ENCODE measurements around the gene SLC46A1. TPM values are rescaled to one million over a fixed set of nuclear protein-coding genes. Genes with fewer than 3 reads are reported as not detected.

SLC46A1 gene
- total and polyA plus RNA-seq, 9 of the 15 experiments (the other 6 are each of a cell fraction or from before 2014, with no cell fraction given), result 0.24 to 5.5 (median 3.1) TPM

DNA sequence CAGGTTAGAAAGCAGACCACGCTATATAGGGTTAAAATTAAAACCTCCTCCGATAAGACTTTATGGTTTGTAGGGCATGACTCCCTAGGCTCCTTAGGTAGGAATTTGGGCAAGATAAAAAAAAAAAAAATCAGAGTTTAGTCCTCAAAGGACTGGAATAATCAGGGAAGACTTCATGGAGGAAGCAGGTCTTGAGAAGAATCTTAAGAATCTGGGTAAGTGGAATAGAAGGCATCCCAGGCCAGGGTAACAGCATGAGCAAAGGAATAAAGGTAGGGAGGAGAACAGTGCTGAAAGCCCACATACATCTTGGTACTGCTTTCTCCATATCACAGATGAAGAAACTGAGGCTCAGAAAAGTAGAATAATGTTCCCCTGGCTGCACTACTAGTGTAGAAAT is 15.4 kb downstream of the SLC46A1 start (continued):
- TF ChIP-seq, protein P1, sequence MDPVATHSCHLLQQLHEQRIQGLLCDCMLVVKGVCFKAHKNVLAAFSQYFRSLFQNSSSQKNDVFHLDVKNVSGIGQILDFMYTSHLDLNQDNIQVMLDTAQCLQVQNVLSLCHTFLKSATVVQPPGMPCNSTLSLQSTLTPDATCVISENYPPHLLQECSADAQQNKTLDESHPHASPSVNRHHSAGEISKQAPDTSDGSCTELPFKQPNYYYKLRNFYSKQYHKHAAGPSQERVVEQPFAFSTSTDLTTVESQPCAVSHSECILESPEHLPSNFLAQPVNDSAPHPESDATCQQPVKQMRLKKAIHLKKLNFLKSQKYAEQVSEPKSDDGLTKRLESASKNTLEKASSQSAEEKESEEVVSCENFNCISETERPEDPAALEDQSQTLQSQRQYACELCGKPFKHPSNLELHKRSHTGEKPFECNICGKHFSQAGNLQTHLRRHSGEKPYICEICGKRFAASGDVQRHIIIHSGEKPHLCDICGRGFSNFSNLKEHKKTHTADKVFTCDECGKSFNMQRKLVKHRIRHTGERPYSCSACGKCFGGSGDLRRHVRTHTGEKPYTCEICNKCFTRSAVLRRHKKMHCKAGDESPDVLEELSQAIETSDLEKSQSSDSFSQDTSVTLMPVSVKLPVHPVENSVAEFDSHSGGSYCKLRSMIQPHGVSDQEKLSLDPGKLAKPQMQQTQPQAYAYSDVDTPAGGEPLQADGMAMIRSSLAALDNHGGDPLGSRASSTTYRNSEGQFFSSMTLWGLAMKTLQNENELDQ (CRISPR knock-in tag; IDR thresholded peaks at IDR 0.05; ENCODE audit: borderline replicate concordance), result no peak
- TF ChIP-seq RBM25 (IDR thresholded peaks at IDR 0.05; ENCODE audit: low read depth, low read length, severe bottlenecking) (peak; percentile 36), NFIC (IDR thresholded peaks at IDR 0.05) (no peak)

DNA sequence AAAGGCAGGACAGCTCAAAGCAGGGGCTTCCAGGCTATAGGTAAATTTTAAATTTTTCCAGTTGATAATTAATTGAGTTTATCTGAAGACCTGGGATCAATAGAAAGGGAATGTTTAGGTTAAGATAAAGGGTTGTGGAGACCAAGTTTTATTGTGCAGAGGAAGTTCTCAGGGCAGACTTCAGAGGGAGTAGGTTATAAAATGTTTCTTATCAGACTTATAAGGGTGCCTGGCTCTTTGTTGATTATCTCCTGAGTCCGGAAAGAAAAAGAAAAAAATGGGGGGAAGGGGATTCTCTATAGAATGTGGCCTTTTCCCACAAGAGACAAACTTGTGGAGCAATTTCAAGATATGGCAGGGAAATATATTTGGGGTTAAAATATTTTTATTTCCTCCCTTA is 15.9 kb downstream of the SLC46A1 start:
- ChIA-PET POLR2A (interaction anchor here (0.9 to 2.1 kb wide), 2 partner anchors 10 to 24 kb away, joined by 3 to 8 read pairs; no protein-coding TSS in a partner anchor), CTCF (ENCODE audit: low intra/inter-chr PET ratio) (no interaction called here)
- H3K79me2 ChIP-seq (ENCODE audit: control insufficient read depth, insufficient read depth, low read length), result no peaks in the 10 kb centered on the region
- no peaks in the 10 kb centered on the region for H3K36me3 ChIP-seq (ENCODE audit: control insufficient read depth, insufficient read depth, low read length)
- 0% methylated on average over 1 of the region's 1 CpG for WGBS (ENCODE audit: insufficient coverage, low coverage, missing lambda C conversion rate)
- no peaks in the 10 kb centered on the region for H3K9me3 ChIP-seq (replicated peaks; ENCODE audit: control insufficient read depth, insufficient read depth, low read depth, low read length)
- H3K4me3 ChIP-seq, result no peak overlapping the region
- no peak for DNase-seq (ENCODE audit: extremely low read depth in 1 of 4, low spot score in 3 of 4)
- H3K27ac ChIP-seq (ENCODE audit: extremely low read depth, low read depth, low read length), result no peak overlapping the region
- peaks cover 9 to 11% of the 10 kb centered on the region in 2 experiments; a peak in 3 of 5 replicates for H3K4me1 ChIP-seq (replicated peaks in 1 of 2; ENCODE audit: control insufficient read depth in 2 of 2, insufficient read depth in 2 of 2, low read length in 2 of 2)
- H4K20me1 ChIP-seq (replicated peaks; ENCODE audit: control insufficient read depth, insufficient read depth, low read length), result no peaks in the 10 kb centered on the region
- no peak overlapping the region for H2AFZ ChIP-seq (ENCODE audit: low read depth, low read length)
- no TSS peak for BruUV-seq (replicated peaks)
- no peak for ATAC-seq
- in situ Hi-C loops (cut with MboI), result no loop called here
- intact Hi-C loops (cut with micrococcal nuclease), result no loop called here
- peaks cover 0 to 15% of the 10 kb centered on the region in 2 experiments; a peak in 2 of 5 replicates for H3K27me3 ChIP-seq (ENCODE audit: control insufficient read depth in 2 of 2, insufficient read depth in 2 of 2, low read length in 2 of 2)
- no peak overlapping the region for H3K4me2 ChIP-seq (ENCODE audit: insufficient read depth, low read length)
- H3K9ac ChIP-seq (ENCODE audit: insufficient read depth in 1 of 2, low read depth in 2 of 2, low read length in 2 of 2), result no peak overlapping the region
- no peak for FAIRE-seq
- H3K9me1 ChIP-seq (ENCODE audit: control insufficient read depth, insufficient read depth, low read length), result no peaks in the 10 kb centered on the region
- TF ChIP-seq ZEB2 (IDR thresholded peaks at IDR 0.05), result no peak
- TF ChIP-seq ARID1B (IDR thresholded peaks at IDR 0.05), result peak; percentile 70
- TF ChIP-seq DPF2 (IDR thresholded peaks at IDR 0.05), result 0 out of 2 replicates have a peak, but pooled peaks have one; percentile 37
- no peak for TF ChIP-seq ZFP30 (CRISPR knock-in tag; IDR thresholded peaks at IDR 0.05; ENCODE audit: borderline replicate concordance)
- no peak for TF ChIP-seq HNRNPH1 (optimal IDR thresholded peaks at IDR 0.05; ENCODE audit: low read depth, low read length)
- TF ChIP-seq NCOR1 (IDR thresholded peaks at IDR 0.05), result peak; percentile 46; the same call in 1 of the 2 replicates
- no peak for TF ChIP-seq NRF1 (conservative IDR thresholded peaks at IDR 0.05 in 1 of 2, IDR thresholded peaks at IDR 0.05 in 1 of 2)
- TF ChIP-seq CBFA2T3 (IDR thresholded peaks at IDR 0.05), result peak; percentile 79
- TF ChIP-seq ZBTB1 (CRISPR knock-in tag; IDR thresholded peaks at IDR 0.05; ENCODE audit: borderline replicate concordance, low read depth), result no peak
- peak; percentile 54 for TF ChIP-seq CBFA2T2 (conservative IDR thresholded peaks at IDR 0.05)
- TF ChIP-seq TAL1 (IDR thresholded peaks at IDR 0.05), result peak; percentile 29; the same call in 1 of the 2 replicates
- TF ChIP-seq, protein P2, sequence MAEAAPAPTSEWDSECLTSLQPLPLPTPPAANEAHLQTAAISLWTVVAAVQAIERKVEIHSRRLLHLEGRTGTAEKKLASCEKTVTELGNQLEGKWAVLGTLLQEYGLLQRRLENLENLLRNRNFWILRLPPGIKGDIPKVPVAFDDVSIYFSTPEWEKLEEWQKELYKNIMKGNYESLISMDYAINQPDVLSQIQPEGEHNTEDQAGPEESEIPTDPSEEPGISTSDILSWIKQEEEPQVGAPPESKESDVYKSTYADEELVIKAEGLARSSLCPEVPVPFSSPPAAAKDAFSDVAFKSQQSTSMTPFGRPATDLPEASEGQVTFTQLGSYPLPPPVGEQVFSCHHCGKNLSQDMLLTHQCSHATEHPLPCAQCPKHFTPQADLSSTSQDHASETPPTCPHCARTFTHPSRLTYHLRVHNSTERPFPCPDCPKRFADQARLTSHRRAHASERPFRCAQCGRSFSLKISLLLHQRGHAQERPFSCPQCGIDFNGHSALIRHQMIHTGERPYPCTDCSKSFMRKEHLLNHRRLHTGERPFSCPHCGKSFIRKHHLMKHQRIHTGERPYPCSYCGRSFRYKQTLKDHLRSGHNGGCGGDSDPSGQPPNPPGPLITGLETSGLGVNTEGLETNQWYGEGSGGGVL (CRISPR knock-in tag; IDR thresholded peaks at IDR 0.05), result no peak
- TF ChIP-seq, protein P3, sequence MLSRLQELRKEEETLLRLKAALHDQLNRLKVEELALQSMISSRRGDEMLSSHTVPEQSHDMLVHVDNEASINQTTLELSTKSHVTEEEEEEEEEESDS (CRISPR knock-in tag; IDR thresholded peaks at IDR 0.05), result no peak
- TF ChIP-seq MYNN (IDR thresholded peaks at IDR 0.05), result no peak
- TF ChIP-seq MYNN (CRISPR knock-in tag; IDR thresholded peaks at IDR 0.05), result no peak
- TF ChIP-seq ZNF212 (CRISPR knock-in tag; IDR thresholded peaks at IDR 0.05), result no peak
- no peak for TF ChIP-seq TAF9B (IDR thresholded peaks at IDR 0.05; ENCODE audit: partially characterized antibody)
- TF ChIP-seq MXI1 (IDR thresholded peaks at IDR 0.05; ENCODE audit: low read depth, low read length), result no peak

All from K562 (cell line).